NCI-H2196 (cell line): Measurements from ENCODE around the gene TXNDC11.

Experiments
- DNase-seq: peaks from one replicate; lab custom pipeline; 2025; ENCODE audit not compliant: unreplicated experiment; lab: John Stamatoyannopoulos, UW

Gene TXNDC11

GRCh38 chr16:11722468-11722808 lies 20.2 kb downstream of the TXNDC11 start:
- DNase-seq, result no peak

- DNase-seq, result no peak
Measured at GRCh38 chr16:11721781-11722467, 20.7 kb downstream of the TXNDC11 start.

DNA sequence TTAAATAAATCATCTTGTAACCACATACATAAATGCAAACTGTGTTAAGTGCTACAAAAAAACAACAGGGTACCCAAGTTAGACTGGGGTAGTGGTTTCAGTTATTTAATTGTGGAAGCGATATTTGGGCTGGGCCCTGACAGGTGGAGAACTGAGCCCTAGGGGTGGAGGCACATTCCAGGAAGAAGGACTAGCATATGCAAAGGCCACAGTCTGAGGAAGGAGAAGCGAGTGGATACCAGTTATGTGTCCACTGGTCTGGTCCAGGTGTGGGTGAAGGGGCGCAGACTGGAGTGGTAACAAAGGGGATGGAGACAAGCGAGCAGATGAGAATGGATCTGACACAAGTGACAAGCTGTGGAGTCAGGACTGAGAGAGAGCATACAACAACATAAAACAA lies 22.9 kb downstream of the TXNDC11 start:
- DNase-seq, result no peak

DNA sequence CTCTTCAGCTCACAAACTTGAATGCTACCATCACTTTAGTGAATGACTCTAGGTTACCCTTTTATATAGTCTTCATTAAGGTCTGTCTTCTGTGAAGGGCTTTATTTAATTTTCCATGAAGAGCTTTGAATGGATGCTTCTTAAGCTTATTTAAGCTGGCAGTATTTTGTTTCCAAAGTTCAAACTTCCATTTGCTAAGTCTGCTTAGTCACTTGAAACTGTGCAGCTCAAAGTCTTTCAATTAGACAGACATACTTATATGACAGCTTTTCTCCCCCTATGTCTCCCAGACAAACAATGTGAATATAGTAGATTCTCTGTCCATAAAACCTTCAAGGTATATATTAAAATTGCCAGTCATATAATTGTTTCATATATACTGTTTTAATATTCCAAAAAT lies 23.5 kb downstream of the TXNDC11 start:
- no peak for DNase-seq

GRCh38 chr16:11717811-11718210 lies 24.8 kb downstream of the TXNDC11 start:
- no peak for DNase-seq

DNA sequence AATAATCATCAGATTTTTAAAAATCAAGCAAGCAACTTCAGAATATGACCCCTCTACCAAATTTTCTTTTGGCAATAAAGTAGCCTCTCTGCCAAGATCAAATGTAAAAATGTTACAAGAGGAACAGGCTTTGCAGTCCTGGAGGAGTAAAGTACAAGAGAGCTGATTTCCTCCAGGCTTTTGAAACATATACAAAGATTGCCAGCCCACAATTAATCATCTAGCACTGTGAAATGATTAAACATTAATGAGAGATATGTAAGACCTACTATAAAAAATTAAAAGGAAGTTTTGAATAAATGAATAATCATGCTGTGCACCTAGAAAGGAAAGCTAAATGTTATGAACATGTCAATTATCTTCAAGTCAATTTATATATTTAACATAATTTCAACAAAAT lies 26.3 kb downstream of the TXNDC11 start:
- no peak for DNase-seq

DNA sequence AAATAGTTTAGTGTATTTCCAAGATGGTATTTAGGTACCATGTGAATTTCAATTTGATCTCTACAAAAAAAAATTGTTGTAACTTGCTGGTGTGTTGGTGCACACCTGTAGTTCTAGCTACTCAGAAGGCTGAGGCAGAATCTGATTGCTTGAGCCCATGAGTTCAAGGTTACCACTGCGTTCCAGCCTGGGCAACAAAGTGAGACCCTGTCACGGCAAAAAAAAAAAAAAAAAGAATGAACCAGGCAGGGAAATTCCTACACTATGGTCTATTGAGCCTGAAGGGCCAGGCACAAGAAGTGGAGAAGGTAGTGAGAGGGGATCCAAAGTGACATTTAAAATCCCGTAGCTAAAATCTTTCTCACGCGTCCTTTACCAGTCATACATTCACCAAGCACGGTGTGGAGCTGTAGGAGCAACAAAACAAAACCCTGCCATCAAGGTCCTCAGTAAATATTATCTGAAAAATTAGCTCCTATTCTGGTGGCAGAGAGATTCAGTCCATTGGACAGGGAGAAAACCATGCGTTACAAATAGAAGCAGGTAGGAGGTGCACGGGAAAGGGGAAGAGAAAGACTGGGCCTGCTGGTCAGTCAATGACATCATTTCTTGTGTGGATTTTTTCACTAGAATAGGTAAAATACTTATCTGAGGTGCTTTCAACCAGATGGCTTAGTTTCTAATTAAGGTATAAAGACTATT lies 27.3 kb downstream of the TXNDC11 start:
- no peak for DNase-seq

- DNase-seq, result no peak
Measured at GRCh38 chr16:11712122-11712521, 30.5 kb downstream of the TXNDC11 start.

DNA sequence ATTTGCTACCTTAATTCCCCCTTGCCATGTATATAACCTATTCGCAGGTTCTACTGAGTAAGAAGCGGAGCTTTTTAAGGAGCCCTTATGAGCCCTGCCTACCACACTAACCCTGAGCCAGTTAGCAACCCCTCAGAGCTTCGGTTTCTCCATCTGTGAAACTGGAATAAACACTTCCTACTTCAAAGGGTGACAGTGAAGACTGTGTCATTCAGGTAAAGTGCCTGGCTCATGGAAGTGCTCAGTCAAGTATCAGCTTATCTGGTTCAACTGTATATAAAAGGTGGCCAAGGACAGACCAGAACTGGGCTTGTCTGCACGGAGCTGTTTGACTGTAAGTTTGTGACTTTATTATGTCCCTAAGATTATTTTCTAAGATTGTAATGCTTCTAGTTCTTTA lies 31.0 kb downstream of the TXNDC11 start:
- no peak for DNase-seq

GRCh38 chr16:11708421-11708820 lies 34.2 kb downstream of the TXNDC11 start:
- DNase-seq, result no peak

GRCh38 chr16:11707679-11708197 lies 34.9 kb downstream of the TXNDC11 start:
- no peak for DNase-seq

DNA sequence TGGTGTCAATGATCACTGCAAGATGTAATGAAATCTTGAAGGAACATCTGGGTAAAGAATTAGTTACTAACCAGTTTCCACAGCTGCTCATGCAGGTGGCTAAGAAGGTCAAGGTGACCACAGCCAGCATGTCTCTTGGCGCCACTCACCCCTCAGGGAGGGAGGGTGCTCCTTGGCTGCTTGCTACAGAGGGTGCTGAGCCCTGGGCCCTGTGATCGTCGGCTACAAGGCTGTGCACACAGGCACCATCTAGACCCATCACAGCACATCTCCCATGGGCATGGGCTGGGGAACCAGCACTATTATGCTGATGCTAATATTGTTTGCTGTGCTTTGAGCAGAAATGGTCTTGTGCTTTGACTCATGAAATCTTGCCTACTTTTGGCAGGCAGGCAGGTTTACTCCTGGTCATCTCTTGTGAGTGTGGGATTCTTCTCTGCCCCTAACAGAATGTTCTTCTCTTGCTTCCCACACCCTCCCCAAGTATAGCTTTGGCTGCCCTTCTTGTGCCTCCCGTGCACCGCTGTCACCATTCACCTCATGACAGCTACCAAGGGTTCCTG lies 36.4 kb downstream of the TXNDC11 start:
- DNase-seq, result no peak

- DNase-seq, result no peak
Measured at GRCh38 chr16:11705311-11706025, 37.2 kb downstream of the TXNDC11 start.

DNA sequence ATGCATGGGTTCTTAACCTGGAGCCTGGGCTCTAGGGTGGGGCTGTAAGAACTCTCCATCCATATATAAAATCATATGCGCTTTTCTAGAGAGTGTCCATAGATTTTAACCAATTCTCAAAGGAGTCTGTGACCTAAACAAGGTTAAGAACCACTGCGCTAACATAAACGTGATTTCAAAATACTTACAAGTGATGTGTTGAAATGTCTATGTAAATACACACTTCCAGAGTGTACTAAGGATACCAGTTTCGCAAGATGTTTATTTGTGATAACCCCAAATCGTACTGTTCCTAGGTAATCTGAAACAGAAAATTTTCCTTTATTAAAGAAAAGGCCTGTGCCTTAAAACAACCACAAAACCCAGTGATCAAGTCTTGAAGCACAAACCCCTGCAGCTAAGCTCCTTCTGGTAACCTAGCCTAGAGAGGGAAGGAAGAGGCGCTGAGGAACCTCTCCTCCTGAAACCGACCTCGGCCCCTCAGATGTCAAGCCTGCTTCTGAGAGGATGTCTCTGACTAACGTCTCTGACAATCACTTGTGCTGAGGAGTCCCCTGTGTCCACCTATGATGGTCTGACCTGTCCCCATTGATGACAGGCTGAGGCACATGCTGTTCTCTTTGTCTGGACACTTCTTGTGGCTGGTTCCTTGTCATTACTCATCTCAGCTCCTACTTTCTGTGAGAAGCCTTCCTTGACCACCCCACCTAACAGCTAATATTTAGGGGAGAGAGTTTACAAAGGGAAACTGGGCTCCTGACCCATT lies 42.2 kb downstream of the TXNDC11 start:
- DNase-seq, result no peak

DNA sequence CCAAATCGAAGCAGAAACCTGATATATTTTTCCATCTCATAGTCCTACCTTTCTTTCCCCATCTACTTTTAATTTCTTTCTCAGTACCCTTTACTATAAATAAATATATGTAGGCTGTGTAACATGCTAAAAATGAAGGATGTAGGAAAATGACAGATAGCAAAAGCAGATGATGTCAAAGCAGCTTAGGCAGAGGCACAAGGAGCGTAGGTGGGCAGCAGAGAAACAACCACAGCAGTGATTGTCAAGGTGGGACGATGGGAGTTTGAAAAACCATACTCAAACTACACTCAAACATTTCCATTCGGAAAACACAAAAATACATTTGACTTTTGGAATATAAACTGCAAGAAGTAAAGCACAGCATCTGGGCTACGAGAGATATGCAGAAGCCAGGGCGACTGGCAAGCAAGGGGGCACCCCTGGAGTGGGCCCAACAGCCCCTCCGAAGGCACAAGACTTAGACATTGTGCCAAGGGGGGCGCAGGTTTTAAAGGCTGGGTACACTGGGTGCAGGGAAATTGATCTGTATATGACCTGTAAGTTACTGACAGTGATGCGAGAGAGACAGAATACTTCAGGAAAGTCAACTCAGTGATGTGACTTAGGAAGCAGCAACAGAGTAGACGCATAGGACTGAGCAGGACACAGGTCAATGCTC lies 43.3 kb downstream of the TXNDC11 start:
- DNase-seq, result no peak

DNA sequence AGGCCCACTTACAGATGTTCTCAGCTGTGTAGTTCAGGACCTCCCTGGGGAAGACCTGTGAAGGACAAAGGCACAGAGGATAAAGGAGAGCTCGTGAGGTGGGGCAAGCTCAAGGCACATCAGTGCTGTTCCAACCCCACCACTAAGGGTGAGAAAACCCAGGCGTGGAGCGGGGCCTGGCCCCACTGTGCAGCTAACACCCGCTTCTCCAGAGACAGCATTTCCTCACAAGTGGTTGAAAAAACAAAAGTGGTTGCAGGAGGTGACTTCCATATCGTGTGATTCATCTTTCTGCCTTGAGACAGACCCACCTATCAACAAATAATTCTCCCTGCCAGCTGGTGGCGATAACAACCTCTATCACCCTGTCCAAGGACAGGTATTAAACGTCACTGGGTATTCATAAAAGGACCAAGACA lies 44.4 kb downstream of the TXNDC11 start:
- no peak for DNase-seq

GRCh38 chr16:11697319-11697718 lies 45.3 kb downstream of the TXNDC11 start:
- no peak for DNase-seq

DNA sequence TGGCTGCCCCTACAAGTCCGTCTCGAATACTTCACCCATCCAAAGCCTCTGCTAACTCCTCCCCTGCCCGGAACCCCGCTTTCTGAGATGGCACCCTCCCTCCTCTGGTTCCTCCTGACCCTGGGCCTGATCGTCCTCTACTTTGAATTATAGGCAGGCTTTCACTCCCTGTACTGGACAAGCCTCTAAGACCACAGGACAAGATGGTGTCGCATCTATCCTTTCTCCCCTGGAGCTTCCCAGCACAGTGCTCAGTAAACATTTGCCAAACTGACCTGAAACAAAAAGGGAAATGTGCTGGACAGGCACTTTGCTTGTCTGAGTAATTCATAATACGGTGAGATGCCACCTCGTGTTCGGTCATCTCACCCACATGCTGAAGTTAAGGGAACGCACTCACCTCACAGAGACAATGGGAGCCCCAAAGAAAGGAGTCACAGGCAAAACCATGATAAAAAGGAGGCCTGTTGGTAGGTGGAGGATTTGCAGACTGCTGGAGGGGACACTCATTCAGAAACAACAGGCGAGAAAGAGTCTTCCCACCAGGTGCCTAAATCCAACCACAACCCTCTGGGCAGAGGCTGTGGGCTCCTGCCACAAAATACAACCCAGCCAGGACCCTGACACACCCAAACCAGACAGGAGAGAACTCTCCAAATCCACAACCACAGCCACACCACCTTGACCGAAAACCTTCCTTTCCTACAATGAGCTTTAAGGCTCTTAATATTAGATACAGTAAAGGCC lies 46.2 kb downstream of the TXNDC11 start:
- DNase-seq, result no peak

GRCh38 chr16:11692651-11693050 lies 50.0 kb downstream of the TXNDC11 start:
- no peak for DNase-seq

- no peak for DNase-seq
Measured at GRCh38 chr16:11692171-11692570, 50.5 kb downstream of the TXNDC11 start.
